Measurements from ENCODE around the gene MPND.

DNA sequence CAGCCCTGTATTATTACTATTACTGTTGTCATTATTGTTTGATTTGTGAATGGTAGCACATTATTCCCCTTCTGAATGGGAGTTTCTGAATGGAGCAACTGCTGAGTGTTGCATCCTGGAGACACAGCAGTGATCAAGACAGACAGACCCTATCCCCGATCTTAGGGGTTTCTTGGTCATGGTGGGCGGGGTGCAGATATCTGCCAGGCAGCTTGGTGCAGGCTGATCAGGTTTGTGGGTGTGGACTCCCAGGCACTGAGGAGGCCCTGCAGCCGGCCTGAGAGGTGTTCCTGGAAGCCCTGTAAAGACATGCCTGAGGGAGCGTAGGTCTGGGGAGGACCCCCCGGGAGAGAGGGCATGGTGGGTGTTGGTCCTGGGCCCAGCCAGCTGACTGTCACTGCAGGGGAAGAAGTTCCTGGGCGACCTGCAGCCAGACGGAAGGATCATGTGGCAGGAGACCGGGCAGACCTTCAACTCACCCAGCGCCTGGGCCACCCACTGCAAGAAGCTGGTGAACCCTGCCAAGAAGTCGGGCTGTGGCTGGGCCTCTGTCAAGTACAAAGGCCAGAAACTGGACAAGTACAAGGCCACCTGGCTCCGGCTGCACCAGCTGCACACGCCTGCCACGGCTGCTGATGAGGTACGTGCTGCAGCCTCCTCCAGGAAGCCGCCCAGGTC lies 2.1 kb downstream of the MPND start:
- no peak for TF ChIP-seq EZH2 (IDR thresholded peaks at IDR 0.05)
- TF ChIP-seq, protein P1, sequence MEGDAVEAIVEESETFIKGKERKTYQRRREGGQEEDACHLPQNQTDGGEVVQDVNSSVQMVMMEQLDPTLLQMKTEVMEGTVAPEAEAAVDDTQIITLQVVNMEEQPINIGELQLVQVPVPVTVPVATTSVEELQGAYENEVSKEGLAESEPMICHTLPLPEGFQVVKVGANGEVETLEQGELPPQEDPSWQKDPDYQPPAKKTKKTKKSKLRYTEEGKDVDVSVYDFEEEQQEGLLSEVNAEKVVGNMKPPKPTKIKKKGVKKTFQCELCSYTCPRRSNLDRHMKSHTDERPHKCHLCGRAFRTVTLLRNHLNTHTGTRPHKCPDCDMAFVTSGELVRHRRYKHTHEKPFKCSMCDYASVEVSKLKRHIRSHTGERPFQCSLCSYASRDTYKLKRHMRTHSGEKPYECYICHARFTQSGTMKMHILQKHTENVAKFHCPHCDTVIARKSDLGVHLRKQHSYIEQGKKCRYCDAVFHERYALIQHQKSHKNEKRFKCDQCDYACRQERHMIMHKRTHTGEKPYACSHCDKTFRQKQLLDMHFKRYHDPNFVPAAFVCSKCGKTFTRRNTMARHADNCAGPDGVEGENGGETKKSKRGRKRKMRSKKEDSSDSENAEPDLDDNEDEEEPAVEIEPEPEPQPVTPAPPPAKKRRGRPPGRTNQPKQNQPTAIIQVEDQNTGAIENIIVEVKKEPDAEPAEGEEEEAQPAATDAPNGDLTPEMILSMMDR (IDR thresholded peaks at IDR 0.05 in 2 of 3, conservative IDR thresholded peaks at IDR 0.05 in 1 of 3; ENCODE audit: borderline replicate concordance in 1 of 3, insufficient read depth in 1 of 3, low read depth in 2 of 3, low read length in 2 of 3) = no peak
- no peak for TF ChIP-seq JUND (IDR thresholded peaks at IDR 0.05)
- TF ChIP-seq, protein P2, sequence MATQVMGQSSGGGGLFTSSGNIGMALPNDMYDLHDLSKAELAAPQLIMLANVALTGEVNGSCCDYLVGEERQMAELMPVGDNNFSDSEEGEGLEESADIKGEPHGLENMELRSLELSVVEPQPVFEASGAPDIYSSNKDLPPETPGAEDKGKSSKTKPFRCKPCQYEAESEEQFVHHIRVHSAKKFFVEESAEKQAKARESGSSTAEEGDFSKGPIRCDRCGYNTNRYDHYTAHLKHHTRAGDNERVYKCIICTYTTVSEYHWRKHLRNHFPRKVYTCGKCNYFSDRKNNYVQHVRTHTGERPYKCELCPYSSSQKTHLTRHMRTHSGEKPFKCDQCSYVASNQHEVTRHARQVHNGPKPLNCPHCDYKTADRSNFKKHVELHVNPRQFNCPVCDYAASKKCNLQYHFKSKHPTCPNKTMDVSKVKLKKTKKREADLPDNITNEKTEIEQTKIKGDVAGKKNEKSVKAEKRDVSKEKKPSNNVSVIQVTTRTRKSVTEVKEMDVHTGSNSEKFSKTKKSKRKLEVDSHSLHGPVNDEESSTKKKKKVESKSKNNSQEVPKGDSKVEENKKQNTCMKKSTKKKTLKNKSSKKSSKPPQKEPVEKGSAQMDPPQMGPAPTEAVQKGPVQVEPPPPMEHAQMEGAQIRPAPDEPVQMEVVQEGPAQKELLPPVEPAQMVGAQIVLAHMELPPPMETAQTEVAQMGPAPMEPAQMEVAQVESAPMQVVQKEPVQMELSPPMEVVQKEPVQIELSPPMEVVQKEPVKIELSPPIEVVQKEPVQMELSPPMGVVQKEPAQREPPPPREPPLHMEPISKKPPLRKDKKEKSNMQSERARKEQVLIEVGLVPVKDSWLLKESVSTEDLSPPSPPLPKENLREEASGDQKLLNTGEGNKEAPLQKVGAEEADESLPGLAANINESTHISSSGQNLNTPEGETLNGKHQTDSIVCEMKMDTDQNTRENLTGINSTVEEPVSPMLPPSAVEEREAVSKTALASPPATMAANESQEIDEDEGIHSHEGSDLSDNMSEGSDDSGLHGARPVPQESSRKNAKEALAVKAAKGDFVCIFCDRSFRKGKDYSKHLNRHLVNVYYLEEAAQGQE (IDR thresholded peaks at IDR 0.05; ENCODE audit: low read depth) = no peak
- TF ChIP-seq, protein P3, sequence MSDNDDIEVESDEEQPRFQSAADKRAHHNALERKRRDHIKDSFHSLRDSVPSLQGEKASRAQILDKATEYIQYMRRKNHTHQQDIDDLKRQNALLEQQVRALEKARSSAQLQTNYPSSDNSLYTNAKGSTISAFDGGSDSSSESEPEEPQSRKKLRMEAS (IDR thresholded peaks at IDR 0.05) = no peak
- no peak for TF ChIP-seq POLR2AphosphoS5 (IDR thresholded peaks at IDR 0.05; ENCODE audit: low read depth, low read length)
- TF ChIP-seq ELF1 (IDR thresholded peaks at IDR 0.05; ENCODE audit: borderline replicate concordance, low read depth) = no peak
- no peak for TF ChIP-seq POLR2A (IDR thresholded peaks at IDR 0.05; ENCODE audit: borderline replicate concordance, extremely low read depth, insufficient read depth, insufficient read length)
- TF ChIP-seq FOSL1 (IDR thresholded peaks at IDR 0.05; ENCODE audit: low read depth) = no peak
- TF ChIP-seq, protein P4, sequence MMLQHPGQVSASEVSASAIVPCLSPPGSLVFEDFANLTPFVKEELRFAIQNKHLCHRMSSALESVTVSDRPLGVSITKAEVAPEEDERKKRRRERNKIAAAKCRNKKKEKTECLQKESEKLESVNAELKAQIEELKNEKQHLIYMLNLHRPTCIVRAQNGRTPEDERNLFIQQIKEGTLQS (IDR thresholded peaks at IDR 0.05) = no peak
- TF ChIP-seq SP1 (IDR thresholded peaks at IDR 0.05; ENCODE audit: low read depth) = no peak
- TF ChIP-seq TCF7L2 (IDR thresholded peaks at IDR 0.05; ENCODE audit: borderline replicate concordance, extremely low read depth, insufficient read depth, insufficient read length) = no peak
